ENCODE data around the gene HAUS8. TPM values are rescaled to one million over a fixed set of nuclear protein-coding genes. Genes with fewer than 3 reads are reported as not detected.
"Not testable (repeated sequence)": the region's sequence is repeated elsewhere in the genome, so short reads cannot be mapped to it uniquely, and the experiment has no call there.

Gene HAUS8
- total RNA-seq, 2 donors from 2014 or later: 10.7 to 14.1 TPM

DNA sequence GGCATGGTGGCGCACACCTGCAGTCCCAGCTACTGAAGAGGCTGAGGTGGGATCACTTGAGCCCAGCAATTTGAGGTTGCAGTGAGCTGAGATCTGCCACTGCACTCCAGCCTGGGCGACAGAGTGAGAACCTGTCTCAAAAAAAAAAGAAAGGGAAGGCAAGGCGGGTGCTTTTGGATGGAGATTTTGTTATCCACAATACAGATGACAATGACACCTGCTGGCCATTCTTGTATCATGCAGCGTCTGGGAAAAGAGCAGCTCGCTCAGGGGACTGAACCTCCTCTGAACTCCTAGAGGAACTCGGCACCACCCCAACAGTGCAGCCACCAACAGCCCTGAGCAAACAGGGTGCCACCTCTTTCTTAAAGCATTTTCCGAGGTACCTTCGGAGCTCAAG is 22.8 kb downstream of the HAUS8 start:
- intact Hi-C loops (cut with DNase I, micrococcal nuclease): loop anchor here in 1 of 2 donors (5.0 kb wide), 1 partner anchor 280 kb away; no protein-coding TSS in a partner anchor
- ATAC-seq (peak; percentile 73), DNase-seq (peak in 1 of 2 donors; percentile 53)

DNA sequence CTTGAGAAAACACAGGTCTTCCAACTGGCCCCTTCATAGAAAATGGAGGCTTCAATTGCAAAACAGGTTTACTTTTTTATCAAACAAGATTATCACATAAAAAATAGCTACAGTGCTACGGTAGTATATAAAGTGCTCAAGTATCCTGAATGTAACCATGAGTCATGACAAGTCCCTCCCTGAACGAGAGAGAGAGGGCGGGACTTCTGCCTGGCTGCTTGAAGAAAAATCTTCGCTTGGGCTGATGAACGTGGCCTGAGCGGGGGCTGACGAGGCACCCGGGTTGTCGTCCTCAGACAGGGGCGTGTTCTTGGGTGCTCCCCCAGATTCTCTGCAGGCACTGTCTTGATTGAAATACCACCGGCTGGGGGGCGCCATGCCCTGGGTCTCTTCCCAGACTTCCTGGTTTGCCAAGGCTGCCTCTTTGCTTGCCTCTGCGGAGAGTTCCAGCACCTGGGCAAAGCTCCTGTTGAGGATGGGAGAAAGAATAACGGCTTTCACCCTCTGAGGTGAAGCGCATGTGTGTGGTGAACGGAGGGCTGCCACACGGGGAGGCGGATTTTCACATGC is 25.5 kb downstream of the HAUS8 start:
- no peak for DNase-seq
- intact Hi-C loops (cut with DNase I, micrococcal nuclease): loop anchor here in 1 of 2 donors (5.0 kb wide), 1 partner anchor 277 kb away; no protein-coding TSS in a partner anchor
- peak; percentile 80 for ATAC-seq

GRCh38 chr19:17048885-17049453 is 26.3 kb downstream of the HAUS8 start:
- intact Hi-C loops (cut with DNase I, micrococcal nuclease): no loop called here
- no peak for ATAC-seq
- DNase-seq: no peak

- no peak for ATAC-seq
- no peak for DNase-seq
- intact Hi-C loops (cut with DNase I, micrococcal nuclease): no loop called here
These were observed 29.2 kb downstream of the HAUS8 start for GRCh38 chr19:17045907-17046502.

GRCh38 chr19:17043744-17044143 is 31.5 kb downstream of the HAUS8 start:
- intact Hi-C loops (cut with DNase I, micrococcal nuclease): no loop called here
- no peak for ATAC-seq
- DNase-seq: no peak

GRCh38 chr19:17041976-17042375 is 33.3 kb downstream of the HAUS8 start:
- intact Hi-C loops (cut with DNase I, micrococcal nuclease): no loop called here
- peak; percentile 53 for ATAC-seq
- peak; percentile 43 to 45 for DNase-seq

DNA sequence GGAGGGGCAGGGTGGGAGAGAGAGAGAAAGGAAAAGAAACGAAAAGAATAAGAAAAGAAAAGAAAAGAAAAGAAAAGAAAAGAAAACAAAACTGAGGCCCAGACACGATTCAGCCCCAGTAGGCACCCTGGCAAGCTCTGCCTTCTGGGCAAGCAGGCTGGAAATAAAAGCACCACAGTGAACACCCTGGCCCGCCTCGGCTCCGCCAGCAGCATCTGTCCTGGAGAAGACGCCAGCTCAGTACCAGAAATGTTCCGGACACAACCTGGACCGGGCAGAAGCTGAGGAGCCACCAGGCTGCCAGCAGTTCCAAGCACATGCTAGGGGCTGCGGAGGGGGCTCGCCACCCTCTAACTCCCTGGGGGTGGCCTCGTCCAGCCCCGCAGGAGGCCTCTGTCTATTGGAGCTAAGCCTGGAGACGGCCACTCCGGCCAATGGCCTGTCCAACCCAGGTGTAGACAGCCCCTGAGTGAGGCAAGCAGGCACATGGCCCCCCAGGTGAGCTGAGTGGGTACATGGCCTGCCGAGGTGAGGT is 37.2 kb downstream of the HAUS8 start:
- ATAC-seq (no peak), DNase-seq (no peak)
- intact Hi-C loops (cut with DNase I, micrococcal nuclease): no loop called here

DNA sequence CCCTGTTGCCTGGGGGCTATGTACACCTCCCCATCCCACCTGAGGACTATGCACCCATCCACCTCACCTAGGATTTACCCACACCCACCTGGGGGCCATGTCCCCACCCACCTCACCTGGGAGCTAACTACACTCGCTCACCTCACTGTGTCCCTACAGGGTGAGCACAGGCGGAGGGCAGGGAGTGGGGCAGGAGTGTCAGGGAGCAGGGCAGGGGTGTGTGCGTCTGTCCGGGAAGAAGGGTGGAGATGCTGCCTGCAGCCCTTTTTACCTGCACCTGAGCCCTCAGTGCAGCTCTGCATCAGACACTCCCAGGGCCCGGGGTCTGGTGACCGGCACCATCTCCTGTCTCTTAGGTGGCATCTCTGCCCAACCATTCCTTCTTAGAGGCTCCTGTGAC is 38.1 kb downstream of the HAUS8 start:
- ATAC-seq (no peak), DNase-seq (no peak)
- intact Hi-C loops (cut with DNase I, micrococcal nuclease): no loop called here

GRCh38 chr19:17036640-17037039 is 38.6 kb downstream of the HAUS8 start:
- intact Hi-C loops (cut with DNase I, micrococcal nuclease): no loop called here
- DNase-seq: no peak
- no peak for ATAC-seq

GRCh38 chr19:17035842-17036424 is 39.3 kb downstream of the HAUS8 start:
- DNase-seq (peak in 1 of 2 donors; percentile 29), ATAC-seq (no peak)
- intact Hi-C loops (cut with DNase I, micrococcal nuclease): no loop called here

DNA sequence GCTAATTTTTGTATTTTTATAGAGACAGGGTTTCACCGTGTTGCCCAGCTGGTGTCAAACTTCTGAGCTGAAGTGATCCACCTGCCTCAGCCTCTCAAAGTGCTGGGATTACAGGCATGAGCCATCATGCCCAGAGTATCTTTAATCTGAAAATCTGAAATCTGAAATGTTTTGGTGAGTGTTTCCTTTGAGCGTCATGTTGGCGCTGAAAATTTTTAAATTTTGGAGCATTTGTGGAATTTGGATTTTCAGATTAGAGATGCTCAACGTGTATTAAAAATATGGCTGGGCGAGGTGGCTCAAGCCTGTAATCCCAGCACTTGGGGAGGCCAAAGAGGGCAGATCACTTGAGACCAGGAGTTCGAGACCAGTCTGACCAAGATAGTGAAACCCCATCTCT is 43.5 kb downstream of the HAUS8 start:
- no peak for ATAC-seq
- intact Hi-C loops (cut with DNase I, micrococcal nuclease): no loop called here

GRCh38 chr19:17027535-17027975 is 47.7 kb downstream of the HAUS8 start:
- ATAC-seq (no peak), DNase-seq (no peak)
- intact Hi-C loops (cut with DNase I, micrococcal nuclease): no loop called here

More for the DNA sequence above, 43.5 kb downstream of the HAUS8 start:
- no peak for DNase-seq

DNA sequence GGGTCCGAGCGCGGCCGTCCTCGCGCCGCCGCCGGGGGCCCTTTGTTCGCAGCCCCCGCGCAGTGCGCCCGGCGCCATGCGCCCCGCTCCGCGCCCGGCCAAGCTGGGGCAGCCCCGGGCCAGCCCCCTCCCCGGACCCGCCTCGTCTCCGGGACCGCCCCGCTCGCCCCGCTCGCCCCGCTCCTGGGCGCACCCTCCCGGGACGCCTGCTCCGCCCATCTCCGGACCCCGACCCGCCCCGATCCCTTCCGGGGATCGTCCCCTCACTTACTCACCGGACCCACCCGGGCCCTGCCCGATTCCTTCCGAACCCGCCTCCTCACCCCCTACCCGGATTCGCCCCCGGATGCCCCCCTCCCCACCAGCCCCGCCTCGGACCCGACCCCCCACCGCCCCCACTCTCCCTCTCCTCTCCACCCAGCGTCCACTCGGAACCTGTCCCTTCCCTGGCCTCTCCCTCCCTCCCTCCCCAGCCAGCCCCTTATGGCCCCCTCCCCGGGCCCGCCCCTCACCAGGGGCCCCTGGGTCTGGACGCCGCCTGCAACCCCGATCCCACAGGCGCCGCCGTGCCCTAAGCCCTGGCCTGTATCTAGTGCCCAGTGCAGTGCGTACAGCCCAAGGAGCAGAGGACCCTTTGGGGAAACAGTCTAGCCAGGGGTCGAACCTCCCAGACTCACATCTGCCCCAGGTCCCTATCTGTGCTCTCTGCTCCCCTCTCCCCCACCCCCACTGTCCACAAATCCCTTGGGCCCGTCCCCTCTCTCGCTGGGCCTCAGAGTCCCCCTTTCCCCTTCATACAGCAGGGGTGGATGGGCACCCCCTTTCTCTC is 48.3 kb downstream of the HAUS8 start, which contains the start of gene CPAMD8:
TSS of gene CPAMD8 (minus strand) at position 105 of the 829 bp plus-strand sequence. CDS start 168 bp downstream, outside the sequence.
- intact Hi-C loops (cut with DNase I, micrococcal nuclease): no loop called here
- ATAC-seq (no peak), DNase-seq (no peak)

GRCh38 chr19:17025991-17026658 is 49.1 kb downstream of the HAUS8 start:
- DNase-seq (peak in 1 of 2 donors; percentile 36), ATAC-seq (peak; percentile 69)
- intact Hi-C loops (cut with DNase I, micrococcal nuclease): no loop called here

GRCh38 chr19:17025361-17025760 is 49.9 kb downstream of the HAUS8 start:
- no peak for ATAC-seq
- DNase-seq: no peak
- intact Hi-C loops (cut with DNase I, micrococcal nuclease): no loop called here

DNA sequence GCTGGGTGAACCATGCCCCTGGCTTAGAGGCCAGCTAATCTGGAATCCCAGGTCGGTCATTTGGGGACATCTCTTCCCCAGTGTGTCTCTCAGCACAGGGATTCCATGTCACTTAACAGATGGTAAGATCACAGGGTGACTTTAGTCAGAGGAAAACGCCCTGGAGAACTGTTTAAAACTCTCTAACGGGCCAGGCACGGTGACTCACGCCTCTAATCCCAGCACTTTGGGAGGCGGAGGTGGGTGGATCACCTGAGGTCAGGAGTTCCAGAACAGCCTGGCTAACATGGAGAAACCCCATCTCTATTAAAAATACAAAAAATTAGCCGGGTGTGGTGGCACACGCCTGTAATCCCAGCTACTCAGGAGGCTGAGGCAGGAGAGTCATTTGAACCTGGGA is 50.3 kb downstream of the HAUS8 start:
- DNase-seq; intact Hi-C loops (cut with DNase I, micrococcal nuclease); ATAC-seq: not testable (repeated sequence)

GRCh38 chr19:17023805-17024204 is 51.4 kb downstream of the HAUS8 start:
- DNase-seq (no peak), ATAC-seq (no peak)
- intact Hi-C loops (cut with DNase I, micrococcal nuclease): no loop called here

GRCh38 chr19:17022738-17023137 is 52.5 kb downstream of the HAUS8 start:
- ATAC-seq (no peak), DNase-seq (no peak)
- intact Hi-C loops (cut with DNase I, micrococcal nuclease): no loop called here

All from left colon (tissue), 2 donors.